ENCODE measurements around the gene LZIC. TPM values are rescaled to one million over a fixed set of nuclear protein-coding genes. Genes with fewer than 3 reads are reported as not detected.

LZIC gene
- total RNA-seq, 4 donors from 2014 or later, result 15.1 to 31.8 (median 19.9) TPM

- TF ChIP-seq, protein P1, sequence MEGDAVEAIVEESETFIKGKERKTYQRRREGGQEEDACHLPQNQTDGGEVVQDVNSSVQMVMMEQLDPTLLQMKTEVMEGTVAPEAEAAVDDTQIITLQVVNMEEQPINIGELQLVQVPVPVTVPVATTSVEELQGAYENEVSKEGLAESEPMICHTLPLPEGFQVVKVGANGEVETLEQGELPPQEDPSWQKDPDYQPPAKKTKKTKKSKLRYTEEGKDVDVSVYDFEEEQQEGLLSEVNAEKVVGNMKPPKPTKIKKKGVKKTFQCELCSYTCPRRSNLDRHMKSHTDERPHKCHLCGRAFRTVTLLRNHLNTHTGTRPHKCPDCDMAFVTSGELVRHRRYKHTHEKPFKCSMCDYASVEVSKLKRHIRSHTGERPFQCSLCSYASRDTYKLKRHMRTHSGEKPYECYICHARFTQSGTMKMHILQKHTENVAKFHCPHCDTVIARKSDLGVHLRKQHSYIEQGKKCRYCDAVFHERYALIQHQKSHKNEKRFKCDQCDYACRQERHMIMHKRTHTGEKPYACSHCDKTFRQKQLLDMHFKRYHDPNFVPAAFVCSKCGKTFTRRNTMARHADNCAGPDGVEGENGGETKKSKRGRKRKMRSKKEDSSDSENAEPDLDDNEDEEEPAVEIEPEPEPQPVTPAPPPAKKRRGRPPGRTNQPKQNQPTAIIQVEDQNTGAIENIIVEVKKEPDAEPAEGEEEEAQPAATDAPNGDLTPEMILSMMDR (IDR thresholded peaks at IDR 0.05), result no peak
- DNase-seq (ENCODE audit: low spot score), result no peak
- no peak for ATAC-seq (ENCODE audit: low FRiP score)
Observed at GRCh38 chr1:9882296-9882944, 60.8 kb downstream of the LZIC start.

GRCh38 chr1:9881838-9882249 is 61.3 kb downstream of the LZIC start:
- DNase-seq (ENCODE audit: low spot score), result no peak
- ATAC-seq (ENCODE audit: low FRiP score), result no peak
- TF ChIP-seq, protein P1 (IDR thresholded peaks at IDR 0.05), result no peak

Small RNA genes within 50 kb of the gene (small RNA-seq; reads per million reads assigned to genes)
- gene MIR5697, result not detected

Other genes with a start within 250 kb of the LZIC start
- gene CLSTN1, start 119.4 kb downstream of the LZIC start, total RNA-seq, result 10 to 100 TPM; 28.3 to 41.0 (median 30.1) TPM
- 10 to 100 TPM; 13.3 to 42.6 (median 15.7) TPM for gene CTNNBIP1, start 33.1 kb downstream of the LZIC start, total RNA-seq
- 1 to 10 TPM; 4.7 to 6.5 (median 5.6) TPM for gene NMNAT1, start 84 bp upstream of the LZIC start, total RNA-seq
- gene RBP7, start 53.8 kb upstream of the LZIC start, total RNA-seq, result 100 to 1,000 TPM in 3 of 4 donors, 10 to 100 TPM in 1; 96.8 to 404 (median 290) TPM
- gene UBE4B, start 89.6 kb upstream of the LZIC start, total RNA-seq, result 10 to 100 TPM; 33.3 to 58.4 (median 46.1) TPM